Mesothelial cell of epicardium (in vitro differentiated cells): ENCODE data around the gene PRIMPOL. TPM values are rescaled to one million over a fixed set of nuclear protein-coding genes. Genes with fewer than 3 reads are reported as not detected.

ENCODE experiments used
- DNase-seq, 2 experiments: peaks; one replicate each; pipeline ENCODE4 v3.0.0; 2021; ENCODE audit warnings: low spot score in 2 of 2; ENCODE audit not compliant: unreplicated experiment in 2 of 2
- H3K27ac Mint-ChIP-seq: 2 replicates; pipeline ENCODE4 v1.8.0; 2021; ENCODE audit warnings: mixed read lengths
- H3K27me3 Mint-ChIP-seq: 2 replicates; pipeline ENCODE4 v1.8.0; 2021; ENCODE audit warnings: low read depth, mixed read lengths
- H3K36me3 Mint-ChIP-seq: 2 replicates; pipeline ENCODE4 v1.8.0; 2021; ENCODE audit warnings: mixed read lengths
- H3K4me1 Mint-ChIP-seq: 2 replicates; pipeline ENCODE4 v1.8.0; 2021; ENCODE audit warnings: mixed read lengths
- H3K4me3 Mint-ChIP-seq: 2 replicates; pipeline ENCODE4 v1.8.0; 2021; ENCODE audit warnings: mild to moderate bottlenecking, moderate library complexity, mixed read lengths
- H3K9me3 Mint-ChIP-seq: 2 replicates; pipeline ENCODE4 v1.8.0; 2021; ENCODE audit warnings: mixed read lengths
- CTCF ChIP-seq: fragments of 200-600 bp; sonication (generic); IDR thresholded peaks from one replicate; pipeline ENCODE4 v1.5.0; 2021; ENCODE audit warnings: antibody characterized with exemption; ENCODE audit not compliant: unreplicated experiment
- total RNA-seq: library from RNA; stranded (reverse); gene quantifications from 3 replicates; pipeline ENCODE4 v1.2.1, GENCODE V29; 2021

Gene PRIMPOL
- total RNA-seq, 1 donor from 2014 or later, result 22.3 TPM

DNA sequence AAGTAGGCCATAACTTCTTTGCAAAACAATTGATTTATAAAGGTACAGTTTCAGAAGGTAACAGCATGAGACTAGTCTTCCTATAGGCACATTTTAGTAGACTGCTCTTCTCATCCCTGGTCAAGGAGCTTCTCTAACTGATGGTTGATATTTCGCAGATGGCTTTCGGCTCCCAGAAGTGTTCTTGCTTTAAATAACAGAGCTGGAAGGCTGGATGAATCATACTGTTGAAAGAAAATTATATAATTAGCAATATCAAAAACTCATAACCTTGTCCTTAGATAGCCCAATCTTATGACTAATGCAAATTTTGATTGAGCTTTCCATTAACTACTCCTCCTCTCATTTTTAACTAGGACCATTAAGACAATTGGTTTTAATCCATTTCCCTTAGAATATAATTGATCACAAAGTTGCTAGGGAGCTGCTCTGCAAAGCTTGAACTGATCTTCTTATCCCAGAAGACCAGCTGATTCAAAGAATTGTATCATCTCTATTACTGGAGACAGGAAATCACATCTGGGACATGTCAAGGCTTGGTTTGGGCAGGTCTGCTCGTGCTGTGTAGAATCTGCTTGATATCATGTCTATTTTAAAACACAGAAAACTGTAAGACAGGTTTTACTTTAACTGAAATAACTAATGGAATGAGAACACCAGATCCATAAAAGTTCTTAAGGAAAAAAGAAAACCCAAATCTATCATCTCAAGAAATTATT is 45.8 kb downstream of the PRIMPOL start:
- no peak for DNase-seq
- no peak overlapping the region for H3K27ac Mint-ChIP-seq
- H3K4me1 Mint-ChIP-seq, result peaks cover 14% of the 10 kb centered on the region
- TF ChIP-seq CTCF, result no peak
- H3K36me3 Mint-ChIP-seq, result peaks cover 30% of the 10 kb centered on the region
- H3K9me3 Mint-ChIP-seq, result peaks cover 3% of the 10 kb centered on the region
- no peak overlapping the region for H3K4me3 Mint-ChIP-seq
- no peaks in the 10 kb centered on the region for H3K27me3 Mint-ChIP-seq

GRCh38 chr4:184697956-184698355 is 48.4 kb downstream of the PRIMPOL start:
- no peak for DNase-seq
- H3K27ac Mint-ChIP-seq, result peak overlapping the region; percentile 52
- H3K9me3 Mint-ChIP-seq, result no peaks in the 10 kb centered on the region
- H3K27me3 Mint-ChIP-seq, result no peaks in the 10 kb centered on the region
- no peak overlapping the region for H3K4me3 Mint-ChIP-seq
- TF ChIP-seq CTCF, result no peak
- peaks cover 14% of the 10 kb centered on the region for H3K4me1 Mint-ChIP-seq
- peaks cover 20% of the 10 kb centered on the region for H3K36me3 Mint-ChIP-seq

GRCh38 chr4:184699941-184700340 is 50.4 kb downstream of the PRIMPOL start:
- peaks cover 14% of the 10 kb centered on the region for H3K4me1 Mint-ChIP-seq
- no peaks in the 10 kb centered on the region for H3K27me3 Mint-ChIP-seq
- H3K9me3 Mint-ChIP-seq, result no peaks in the 10 kb centered on the region
- no peak for DNase-seq
- H3K4me3 Mint-ChIP-seq, result no peak overlapping the region
- peaks cover 18% of the 10 kb centered on the region for H3K36me3 Mint-ChIP-seq
- no peak for TF ChIP-seq CTCF
- no peak overlapping the region for H3K27ac Mint-ChIP-seq

- Mint-ChIP-seq H3K4me1 (peaks cover 9% of the 10 kb centered on the region), H3K4me3 (no peak overlapping the region), H3K9me3 (no peaks in the 10 kb centered on the region), H3K27ac (no peak overlapping the region), H3K27me3 (no peaks in the 10 kb centered on the region), H3K36me3 (peaks cover 20% of the 10 kb centered on the region)
- no peak for TF ChIP-seq CTCF
- no peak for DNase-seq
Observed at GRCh38 chr4:184702114-184702513, 52.6 kb downstream of the PRIMPOL start.

GRCh38 chr4:184705692-184706091 is 56.2 kb downstream of the PRIMPOL start:
- no peak for DNase-seq
- Mint-ChIP-seq H3K27ac (no peak overlapping the region), H3K4me1 (no peaks in the 10 kb centered on the region), H3K9me3 (peaks cover 10% of the 10 kb centered on the region), H3K36me3 (peaks cover 43% of the 10 kb centered on the region), H3K4me3 (no peak overlapping the region), H3K27me3 (no peaks in the 10 kb centered on the region)
- TF ChIP-seq CTCF, result no peak
